ENCODE results near the gene TAAR9.

TAAR9 gene

DNA sequence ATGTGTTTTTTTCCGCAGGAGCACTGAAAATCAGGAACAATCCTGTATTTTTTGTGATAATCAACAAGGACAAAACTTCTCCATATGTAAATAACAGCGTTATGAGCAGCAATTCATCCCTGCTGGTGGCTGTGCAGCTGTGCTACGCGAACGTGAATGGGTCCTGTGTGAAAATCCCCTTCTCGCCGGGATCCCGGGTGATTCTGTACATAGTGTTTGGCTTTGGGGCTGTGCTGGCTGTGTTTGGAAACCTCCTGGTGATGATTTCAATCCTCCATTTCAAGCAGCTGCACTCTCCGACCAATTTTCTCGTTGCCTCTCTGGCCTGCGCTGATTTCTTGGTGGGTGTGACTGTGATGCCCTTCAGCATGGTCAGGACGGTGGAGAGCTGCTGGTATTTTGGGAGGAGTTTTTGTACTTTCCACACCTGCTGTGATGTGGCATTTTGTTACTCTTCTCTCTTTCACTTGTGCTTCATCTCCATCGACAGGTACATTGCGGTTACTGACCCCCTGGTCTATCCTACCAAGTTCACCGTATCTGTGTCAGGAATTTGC is 32.2 kb downstream of the TAAR9 start, which contains the start of gene TAAR6:
TAAR6 (plus strand) TSS at position 102 of the 557 bp plus-strand sequence; CDS start at position 102, 0 bp downstream.
- peaks cover 4% of the 10 kb centered on the region for H3K4me1 ChIP-seq (ENCODE audit: low read depth, poor library complexity, severe bottlenecking)
- no peaks in the 10 kb centered on the region for H4K20me1 ChIP-seq (ENCODE audit: insufficient read depth)
- no peaks in the 10 kb centered on the region for H3K79me2 ChIP-seq (ENCODE audit: insufficient read depth, low read depth)
- no peaks in the 10 kb centered on the region for H3K27me3 ChIP-seq (ENCODE audit: insufficient read depth, low read depth)
- TF ChIP-seq, protein P1, sequence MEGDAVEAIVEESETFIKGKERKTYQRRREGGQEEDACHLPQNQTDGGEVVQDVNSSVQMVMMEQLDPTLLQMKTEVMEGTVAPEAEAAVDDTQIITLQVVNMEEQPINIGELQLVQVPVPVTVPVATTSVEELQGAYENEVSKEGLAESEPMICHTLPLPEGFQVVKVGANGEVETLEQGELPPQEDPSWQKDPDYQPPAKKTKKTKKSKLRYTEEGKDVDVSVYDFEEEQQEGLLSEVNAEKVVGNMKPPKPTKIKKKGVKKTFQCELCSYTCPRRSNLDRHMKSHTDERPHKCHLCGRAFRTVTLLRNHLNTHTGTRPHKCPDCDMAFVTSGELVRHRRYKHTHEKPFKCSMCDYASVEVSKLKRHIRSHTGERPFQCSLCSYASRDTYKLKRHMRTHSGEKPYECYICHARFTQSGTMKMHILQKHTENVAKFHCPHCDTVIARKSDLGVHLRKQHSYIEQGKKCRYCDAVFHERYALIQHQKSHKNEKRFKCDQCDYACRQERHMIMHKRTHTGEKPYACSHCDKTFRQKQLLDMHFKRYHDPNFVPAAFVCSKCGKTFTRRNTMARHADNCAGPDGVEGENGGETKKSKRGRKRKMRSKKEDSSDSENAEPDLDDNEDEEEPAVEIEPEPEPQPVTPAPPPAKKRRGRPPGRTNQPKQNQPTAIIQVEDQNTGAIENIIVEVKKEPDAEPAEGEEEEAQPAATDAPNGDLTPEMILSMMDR (conservative IDR thresholded peaks at IDR 0.05; ENCODE audit: low read depth, low read length), result no peak
- no peak within 1 kb of the TSS for H2AFZ ChIP-seq (ENCODE audit: low read depth)
- H3K4me2 ChIP-seq, result no peak within 1 kb of the TSS
- H3K4me3 ChIP-seq (IDR thresholded peaks at IDR 0.05; ENCODE audit: insufficient read depth, low read depth, low read length), result no peak within 1 kb of the TSS
- H3K27ac ChIP-seq, result no peak within 1 kb of the TSS
- no peak within 1 kb of the TSS for H3K9ac ChIP-seq
- H3K36me3 ChIP-seq (ENCODE audit: insufficient read depth), result no peaks in the 10 kb centered on the region

DNA sequence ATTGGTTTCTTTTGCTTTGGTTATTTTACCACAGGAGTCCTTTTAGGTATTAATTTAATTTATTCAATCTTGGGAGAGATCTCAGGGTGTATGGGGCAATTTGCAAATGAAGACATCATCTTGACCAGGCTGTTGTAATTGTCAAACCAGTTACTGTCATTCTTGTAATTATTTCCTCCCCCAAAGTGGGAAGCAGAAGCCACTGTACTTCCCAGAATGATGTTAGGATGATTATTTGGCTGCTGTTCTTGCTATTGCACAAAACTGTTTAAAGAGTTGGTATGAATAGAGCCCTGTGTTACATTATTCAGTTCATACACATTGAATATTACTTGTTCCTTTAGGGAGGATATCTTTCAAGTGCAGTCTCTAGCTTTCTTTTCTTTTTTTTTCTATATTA is 33.7 kb downstream of the TAAR9 start:
- H3K27me3 ChIP-seq (ENCODE audit: insufficient read depth, low read depth), result no peaks in the 10 kb centered on the region
- H3K36me3 ChIP-seq (ENCODE audit: insufficient read depth), result no peaks in the 10 kb centered on the region
- no peak overlapping the region for H3K9ac ChIP-seq
- no peak overlapping the region for H3K4me2 ChIP-seq
- peaks cover 4% of the 10 kb centered on the region for H3K4me1 ChIP-seq (ENCODE audit: low read depth, poor library complexity, severe bottlenecking)
- H4K20me1 ChIP-seq (ENCODE audit: insufficient read depth), result no peaks in the 10 kb centered on the region
- no peak overlapping the region for H3K27ac ChIP-seq
- TF ChIP-seq, protein P1 (conservative IDR thresholded peaks at IDR 0.05; ENCODE audit: low read depth, low read length), result no peak
- H3K4me3 ChIP-seq (IDR thresholded peaks at IDR 0.05; ENCODE audit: insufficient read depth, low read depth, low read length), result no peak overlapping the region
- no peak overlapping the region for H2AFZ ChIP-seq (ENCODE audit: low read depth)
- H3K79me2 ChIP-seq (ENCODE audit: insufficient read depth, low read depth), result no peaks in the 10 kb centered on the region

DNA sequence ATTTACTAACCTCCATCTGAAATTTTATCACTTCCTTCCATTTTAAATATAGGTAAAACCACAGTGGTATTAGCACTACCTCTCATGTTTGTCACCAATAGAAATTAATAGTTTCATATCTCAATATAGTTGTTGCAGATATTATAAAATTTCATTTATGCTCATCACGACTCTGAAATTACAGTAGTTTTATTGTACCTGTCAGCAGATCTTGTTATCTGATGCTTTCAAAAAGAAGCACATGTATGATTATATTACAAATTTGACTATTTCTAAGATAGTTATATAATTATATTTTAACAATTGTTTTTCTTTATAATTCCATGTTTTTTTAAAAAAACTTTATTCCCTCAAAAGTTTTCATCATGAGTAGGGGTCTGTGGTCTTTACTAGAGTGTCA is 46.6 kb downstream of the TAAR9 start:
- Histone ChIP-seq H4K20me1 (ENCODE audit: insufficient read depth) (no peaks in the 10 kb centered on the region), H3K36me3 (ENCODE audit: insufficient read depth) (no peaks in the 10 kb centered on the region), H3K4me1 (ENCODE audit: low read depth, poor library complexity, severe bottlenecking) (no peaks in the 10 kb centered on the region), H3K27me3 (ENCODE audit: insufficient read depth, low read depth) (no peaks in the 10 kb centered on the region), H3K27ac (no peak overlapping the region), H3K9ac (no peak overlapping the region), H3K4me2 (no peak overlapping the region), H3K4me3 (IDR thresholded peaks at IDR 0.05; ENCODE audit: insufficient read depth, low read depth, low read length) (no peak overlapping the region), H2AFZ (ENCODE audit: low read depth) (no peak overlapping the region), H3K79me2 (ENCODE audit: insufficient read depth, low read depth) (no peaks in the 10 kb centered on the region)
- TF ChIP-seq, protein P1 (conservative IDR thresholded peaks at IDR 0.05; ENCODE audit: low read depth, low read length), result no peak

DNA sequence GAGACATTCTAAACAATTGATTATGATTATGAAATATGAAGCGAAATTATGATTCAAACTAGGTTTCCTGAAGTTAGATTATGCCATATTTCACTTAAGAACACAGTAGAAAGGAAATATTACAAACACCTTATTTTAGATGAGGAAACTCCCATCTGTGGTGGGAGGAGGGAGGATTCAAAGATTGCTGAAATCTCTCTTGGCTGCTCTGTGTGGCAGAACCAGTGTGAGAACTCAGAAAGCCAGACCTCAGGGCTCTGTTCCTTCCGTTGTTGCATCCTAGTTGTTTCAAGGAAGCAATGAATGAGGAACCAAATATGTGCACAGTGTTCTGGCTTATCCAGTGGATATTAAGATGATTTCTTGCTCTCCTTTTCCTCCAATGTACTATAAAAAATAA is 49.3 kb downstream of the TAAR9 start:
- TF ChIP-seq, protein P1 (conservative IDR thresholded peaks at IDR 0.05; ENCODE audit: low read depth, low read length), result no peak
- Histone ChIP-seq H3K4me1 (ENCODE audit: low read depth, poor library complexity, severe bottlenecking) (no peaks in the 10 kb centered on the region), H3K4me3 (IDR thresholded peaks at IDR 0.05; ENCODE audit: insufficient read depth, low read depth, low read length) (no peak overlapping the region), H3K36me3 (ENCODE audit: insufficient read depth) (no peaks in the 10 kb centered on the region), H3K4me2 (no peak overlapping the region), H3K27ac (no peak overlapping the region), H2AFZ (ENCODE audit: low read depth) (no peak overlapping the region), H3K27me3 (ENCODE audit: insufficient read depth, low read depth) (no peaks in the 10 kb centered on the region), H3K79me2 (ENCODE audit: insufficient read depth, low read depth) (no peaks in the 10 kb centered on the region), H4K20me1 (ENCODE audit: insufficient read depth) (no peaks in the 10 kb centered on the region), H3K9ac (no peak overlapping the region)
